ENCODE data around the gene KIF26A.

Gene KIF26A

GRCh38 chr14:104135904-104136471 is 2.4 kb upstream of the KIF26A start:
- TF ChIP-seq GATA2 (IDR thresholded peaks at IDR 0.05; ENCODE audit: low read depth, low read length) (no peak), GATA3 (IDR thresholded peaks at IDR 0.05; ENCODE audit: low read depth, low read length) (no peak)

- no peak for TF ChIP-seq GATA3 (IDR thresholded peaks at IDR 0.05; ENCODE audit: low read depth, low read length)
- TF ChIP-seq GATA2 (IDR thresholded peaks at IDR 0.05; ENCODE audit: low read depth, low read length): no peak
Measured at GRCh38 chr14:104136472-104137296, 1.7 kb upstream of the KIF26A start.

GRCh38 chr14:104137297-104138097 is 890 bp upstream of the KIF26A start:
- TF ChIP-seq GATA2 (IDR thresholded peaks at IDR 0.05; ENCODE audit: low read depth, low read length) (no peak; the same call in 1 of the 2 replicates), GATA3 (IDR thresholded peaks at IDR 0.05; ENCODE audit: low read depth, low read length) (no peak)

- TF ChIP-seq GATA2 (IDR thresholded peaks at IDR 0.05; ENCODE audit: low read depth, low read length) (no peak), GATA3 (IDR thresholded peaks at IDR 0.05; ENCODE audit: low read depth, low read length) (no peak)
Measured at GRCh38 chr14:104138718-104139459, 502 bp downstream of the KIF26A start.

GRCh38 chr14:104139460-104140212 is 1.2 kb downstream of the KIF26A start:
- TF ChIP-seq GATA2 (IDR thresholded peaks at IDR 0.05; ENCODE audit: low read depth, low read length) (no peak), GATA3 (IDR thresholded peaks at IDR 0.05; ENCODE audit: low read depth, low read length) (no peak)

GRCh38 chr14:104140213-104140462 is 1.8 kb downstream of the KIF26A start:
- TF ChIP-seq GATA2 (IDR thresholded peaks at IDR 0.05; ENCODE audit: low read depth, low read length) (no peak), GATA3 (IDR thresholded peaks at IDR 0.05; ENCODE audit: low read depth, low read length) (no peak)

GRCh38 chr14:104140463-104141331 is 2.3 kb downstream of the KIF26A start:
- no peak for TF ChIP-seq GATA2 (IDR thresholded peaks at IDR 0.05; ENCODE audit: low read depth, low read length)
- no peak for TF ChIP-seq GATA3 (IDR thresholded peaks at IDR 0.05; ENCODE audit: low read depth, low read length)

GRCh38 chr14:104141621-104142091 is 3.3 kb downstream of the KIF26A start:
- no peak for TF ChIP-seq GATA3 (IDR thresholded peaks at IDR 0.05; ENCODE audit: low read depth, low read length)
- TF ChIP-seq GATA2 (IDR thresholded peaks at IDR 0.05; ENCODE audit: low read depth, low read length): no peak

- TF ChIP-seq GATA2 (IDR thresholded peaks at IDR 0.05; ENCODE audit: low read depth, low read length): no peak
Measured at GRCh38 chr14:104142136-104142945, 4.0 kb downstream of the KIF26A start.

GRCh38 chr14:104142946-104143470 is 4.6 kb downstream of the KIF26A start:
- no peak for TF ChIP-seq GATA2 (IDR thresholded peaks at IDR 0.05; ENCODE audit: low read depth, low read length)
- no peak for TF ChIP-seq GATA3 (IDR thresholded peaks at IDR 0.05; ENCODE audit: low read depth, low read length)

Data from SH-SY5Y (cell line).